Central memory CD8-positive, alpha-beta T cell (primary cell): ENCODE data around the gene PNPLA1.
A peak's percentile ranks its signal among the peaks of the same experiment; 100 is the strongest.

Experiments used
- ATAC-seq: fragments of 150-1000 bp; cut with Tn5 transposase; replicated peaks from 2 replicates; pipeline ENCODE4 v1.10.0; 2022; ENCODE audit warnings: mild to moderate bottlenecking, moderate FRiP score, moderate number of reproducible peaks; ENCODE audit not compliant: poor library complexity, severe bottlenecking; ENCODE audit errors: extremely low read depth
- DNase-seq, 2 donors: peaks; one replicate each; pipeline ENCODE4 v3.0.0; 2021; ENCODE audit warnings: low spot score in 2 of 2
- H3K27ac Mint-ChIP-seq: one replicate; pipeline ENCODE4 v1.8.0; 2022; ENCODE audit warnings: low read depth, mild to moderate bottlenecking, moderate library complexity, mixed read lengths
- H3K27me3 Mint-ChIP-seq: one replicate; pipeline ENCODE4 v1.8.0; 2022; ENCODE audit warnings: mixed read lengths
- H3K36me3 Mint-ChIP-seq: one replicate; pipeline ENCODE4 v1.8.0; 2022; ENCODE audit warnings: mild to moderate bottlenecking, moderate library complexity, mixed read lengths; ENCODE audit not compliant: insufficient read depth
- H3K4me1 Mint-ChIP-seq: one replicate; pipeline ENCODE4 v1.8.0; 2022; ENCODE audit warnings: mixed read lengths
- H3K4me3 Mint-ChIP-seq: one replicate; pipeline ENCODE4 v1.8.0; 2022; ENCODE audit warnings: mild to moderate bottlenecking, moderate library complexity, mixed read lengths
- H3K9me3 Mint-ChIP-seq: one replicate; pipeline ENCODE4 v1.8.0; 2022; ENCODE audit warnings: mixed read lengths

The PNPLA1 gene

DNA sequence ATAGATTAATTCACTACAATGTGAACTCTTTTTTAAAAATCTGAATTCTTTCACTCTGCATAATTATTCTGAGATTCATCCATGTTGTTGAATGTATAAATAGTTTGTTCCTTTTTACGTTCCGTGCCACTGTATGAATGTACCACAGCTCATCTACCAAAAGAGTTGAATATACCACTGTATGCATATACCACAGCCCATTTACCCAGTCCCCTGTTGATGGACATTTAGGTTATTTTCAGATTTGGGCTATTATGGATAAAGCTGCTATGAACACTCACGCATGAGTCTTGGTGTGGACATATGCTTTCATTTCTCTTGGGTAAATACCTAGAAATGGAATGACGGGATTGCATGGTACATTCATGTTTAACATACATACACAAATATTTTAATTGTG lies 28.2 kb downstream of the PNPLA1 start:
- Mint-ChIP-seq H3K9me3 (no peaks in the 10 kb centered on the region), H3K36me3 (peaks cover 4% of the 10 kb centered on the region), H3K27ac (no peak overlapping the region), H3K4me3 (no peak overlapping the region), H3K27me3 (peaks cover 43% of the 10 kb centered on the region), H3K4me1 (peaks cover 9% of the 10 kb centered on the region)
- ATAC-seq (no peak), DNase-seq (no peak)

DNA sequence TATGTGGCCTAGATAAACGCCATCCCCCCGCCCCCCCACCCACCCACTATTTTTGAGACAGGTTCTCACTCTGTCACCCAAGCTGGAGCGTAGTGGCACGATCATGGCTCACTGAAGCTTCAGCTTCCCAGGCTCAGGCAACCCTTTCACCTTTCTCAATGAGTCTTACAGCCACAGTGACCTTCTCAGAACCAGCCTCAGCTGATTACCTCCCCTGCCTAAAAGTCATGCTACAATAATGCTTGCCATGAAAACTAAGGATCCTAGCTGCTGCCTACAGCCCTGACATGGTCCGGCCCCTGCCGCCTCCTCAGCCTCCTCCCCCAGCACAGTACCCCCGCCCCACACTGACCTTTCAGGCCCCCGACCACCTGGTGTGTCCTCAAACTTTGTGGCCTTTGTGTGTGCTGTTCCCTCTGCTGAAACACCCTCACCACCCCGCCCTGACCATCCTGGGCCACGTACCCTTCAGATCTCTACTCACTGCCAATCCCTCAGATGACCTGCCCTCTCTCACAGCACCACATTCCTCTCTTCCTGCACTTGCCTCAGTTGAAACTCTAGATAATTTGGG lies 31.3 kb downstream of the PNPLA1 start:
- H3K36me3 Mint-ChIP-seq, result peaks cover 4% of the 10 kb centered on the region
- H3K4me3 Mint-ChIP-seq, result no peak overlapping the region
- DNase-seq, result no peak
- H3K27ac Mint-ChIP-seq, result no peak overlapping the region
- no peak for ATAC-seq
- H3K4me1 Mint-ChIP-seq, result peaks cover 9% of the 10 kb centered on the region
- H3K27me3 Mint-ChIP-seq, result peaks cover 43% of the 10 kb centered on the region
- no peaks in the 10 kb centered on the region for H3K9me3 Mint-ChIP-seq

DNA sequence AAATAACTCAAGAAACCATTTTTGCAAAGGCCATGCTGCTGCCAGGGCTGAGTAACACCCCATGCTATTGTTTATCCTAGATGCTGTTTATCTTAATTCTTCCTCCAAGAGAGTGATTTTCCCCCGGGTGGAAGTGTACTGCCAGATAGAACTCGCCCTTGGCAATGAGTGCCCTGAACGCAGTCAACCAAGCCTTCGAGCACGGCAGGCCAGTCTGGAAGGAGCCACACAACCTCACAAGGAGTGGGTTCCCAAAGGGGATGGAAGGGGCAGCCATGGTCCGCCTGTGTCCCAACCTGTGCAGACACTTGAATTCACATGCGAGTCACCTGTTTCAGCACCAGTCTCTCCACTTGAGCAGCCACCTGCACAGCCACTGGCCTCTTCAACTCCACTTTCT lies 31.9 kb downstream of the PNPLA1 start:
- DNase-seq (no peak), ATAC-seq (no peak)
- H3K4me1 Mint-ChIP-seq, result peaks cover 9% of the 10 kb centered on the region
- no peak overlapping the region for H3K27ac Mint-ChIP-seq
- H3K9me3 Mint-ChIP-seq, result no peaks in the 10 kb centered on the region
- H3K36me3 Mint-ChIP-seq, result peaks cover 4% of the 10 kb centered on the region
- H3K4me3 Mint-ChIP-seq, result no peak overlapping the region
- peaks cover 43% of the 10 kb centered on the region for H3K27me3 Mint-ChIP-seq

DNA sequence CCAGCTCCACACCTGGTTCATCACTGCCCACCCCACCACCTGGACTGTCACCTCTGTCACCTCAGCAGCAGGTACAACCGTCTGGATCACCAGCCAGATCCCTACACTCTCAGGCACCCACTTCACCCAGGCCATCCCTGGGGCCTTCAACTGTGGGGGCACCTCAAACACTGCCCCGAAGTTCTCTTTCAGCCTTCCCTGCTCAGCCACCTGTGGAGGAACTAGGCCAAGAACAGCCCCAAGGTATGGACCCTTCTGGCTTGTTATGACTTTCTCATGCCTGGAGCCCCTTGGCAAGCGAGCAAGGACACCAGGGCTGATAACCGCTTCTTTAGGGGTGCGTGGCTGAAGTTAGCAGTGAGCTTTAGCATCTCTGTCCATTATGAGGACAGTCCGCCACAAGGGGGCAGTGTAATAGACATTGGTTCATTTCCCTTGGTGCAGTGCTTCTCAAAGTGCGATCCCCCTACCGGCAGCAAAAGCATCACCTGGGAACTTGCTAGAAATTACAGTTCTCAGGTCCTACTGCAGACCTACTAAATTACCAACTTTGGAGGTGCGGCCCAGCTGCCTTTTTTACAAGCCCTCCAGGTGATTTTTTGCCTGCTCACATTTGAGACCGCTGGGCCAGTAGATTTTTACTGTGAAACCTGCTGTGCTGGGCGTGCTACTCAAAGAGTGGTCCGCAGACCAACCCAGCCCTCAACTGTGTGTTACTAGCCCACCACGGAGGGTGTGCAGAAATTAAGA lies 32.5 kb downstream of the PNPLA1 start:
- Mint-ChIP-seq H3K4me1 (peaks cover 9% of the 10 kb centered on the region), H3K9me3 (no peaks in the 10 kb centered on the region), H3K27ac (peak overlapping the region; percentile 32), H3K36me3 (peaks cover 4% of the 10 kb centered on the region), H3K4me3 (no peak overlapping the region), H3K27me3 (peaks cover 43% of the 10 kb centered on the region)
- DNase-seq (peak; percentile 87 to 92), ATAC-seq (peak; percentile 98)

DNA sequence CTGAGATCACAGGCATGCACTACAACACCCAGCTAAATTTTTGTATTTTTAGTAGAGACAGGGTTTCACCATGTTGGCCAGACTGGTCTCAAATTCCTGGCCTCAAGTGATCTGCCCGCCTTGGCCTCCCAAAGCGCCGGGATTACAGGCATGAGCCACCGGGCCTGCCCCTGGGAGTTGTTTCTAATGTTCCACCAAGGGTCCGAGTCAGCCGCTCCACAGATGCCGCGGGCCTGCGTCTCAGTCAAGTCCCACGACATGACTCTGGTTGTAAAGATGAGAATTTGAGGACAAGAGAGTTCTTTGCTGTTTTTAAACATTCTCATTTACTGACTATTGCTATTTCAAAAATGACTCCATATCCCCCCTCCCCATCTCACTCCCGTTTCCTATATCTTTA lies 36.0 kb downstream of the PNPLA1 start:
- Mint-ChIP-seq H3K4me3 (no peak overlapping the region), H3K36me3 (peaks cover 2% of the 10 kb centered on the region), H3K27me3 (peaks cover 43% of the 10 kb centered on the region), H3K27ac (no peak overlapping the region), H3K9me3 (no peaks in the 10 kb centered on the region), H3K4me1 (peaks cover 9% of the 10 kb centered on the region)
- ATAC-seq (no peak), DNase-seq (no peak)

DNA sequence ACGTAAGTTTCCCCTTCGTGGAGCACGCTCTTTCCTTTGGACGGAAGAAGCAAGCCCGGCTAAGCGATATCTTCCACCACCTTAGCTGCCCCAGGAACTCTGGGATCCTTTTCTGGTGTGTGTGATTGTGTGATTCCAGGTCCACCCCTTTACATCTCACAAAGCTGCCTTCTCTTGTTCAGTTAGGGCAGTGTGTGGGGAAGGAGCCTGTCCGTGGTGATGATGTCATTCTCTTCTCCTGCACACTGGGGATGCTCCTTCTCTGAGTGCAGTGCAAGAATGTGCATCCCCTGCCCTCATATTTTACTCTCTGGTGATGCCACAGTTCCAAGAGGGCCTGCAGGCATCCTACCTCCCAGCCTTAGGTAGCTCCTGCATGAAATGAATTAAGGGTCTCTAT lies 36.5 kb downstream of the PNPLA1 start:
- Mint-ChIP-seq H3K36me3 (peaks cover 2% of the 10 kb centered on the region), H3K4me1 (peaks cover 9% of the 10 kb centered on the region), H3K27ac (no peak overlapping the region), H3K27me3 (peaks cover 43% of the 10 kb centered on the region), H3K4me3 (no peak overlapping the region), H3K9me3 (no peaks in the 10 kb centered on the region)
- ATAC-seq (no peak), DNase-seq (no peak)

DNA sequence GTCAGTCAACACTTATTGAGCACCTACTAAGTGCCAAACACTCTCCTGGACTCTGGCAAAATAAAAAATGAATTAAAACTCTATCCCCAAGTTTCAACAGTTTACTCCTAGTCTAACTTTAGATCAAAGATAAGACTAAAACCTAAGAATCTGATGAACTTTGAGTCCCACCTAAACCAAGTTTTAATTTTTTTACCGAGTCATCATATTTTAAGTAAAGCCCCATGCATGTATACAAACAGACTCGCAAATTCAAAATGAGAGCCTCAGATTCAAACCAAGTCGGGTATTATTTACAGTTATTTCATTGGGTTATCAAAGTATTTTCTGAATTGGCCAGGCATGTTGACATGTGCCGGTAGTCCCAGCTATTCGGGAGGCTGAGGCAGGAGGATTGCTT lies 38.7 kb downstream of the PNPLA1 start:
- no peaks in the 10 kb centered on the region for H3K4me1 Mint-ChIP-seq
- H3K4me3 Mint-ChIP-seq, result no peak overlapping the region
- no peak for ATAC-seq
- H3K27ac Mint-ChIP-seq, result no peak overlapping the region
- H3K27me3 Mint-ChIP-seq, result peaks cover 37% of the 10 kb centered on the region
- DNase-seq, result no peak
- no peaks in the 10 kb centered on the region for H3K36me3 Mint-ChIP-seq
- H3K9me3 Mint-ChIP-seq, result no peaks in the 10 kb centered on the region

DNA sequence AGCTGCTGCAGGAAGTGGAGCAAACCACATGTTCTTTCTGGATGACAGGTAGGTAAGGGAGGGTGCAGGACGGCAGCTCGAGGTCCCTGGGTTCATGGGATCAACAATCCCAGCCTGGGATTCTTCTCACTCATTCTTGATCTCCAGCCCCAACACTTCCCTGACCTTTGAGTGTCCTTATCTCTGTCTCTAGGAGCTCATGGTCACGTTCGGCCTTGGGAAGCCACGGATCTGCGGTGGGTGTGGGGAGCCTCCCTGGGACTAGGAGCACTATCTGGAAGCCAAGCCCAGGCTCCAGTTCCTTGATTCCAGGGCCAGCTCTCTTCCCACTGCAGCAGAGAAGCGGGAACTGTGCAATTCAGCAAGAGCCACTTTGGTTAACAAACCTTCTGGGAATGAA lies 39.3 kb downstream of the PNPLA1 start:
- H3K9me3 Mint-ChIP-seq, result no peaks in the 10 kb centered on the region
- no peak overlapping the region for H3K27ac Mint-ChIP-seq
- no peak for ATAC-seq
- peaks cover 37% of the 10 kb centered on the region for H3K27me3 Mint-ChIP-seq
- H3K36me3 Mint-ChIP-seq, result no peaks in the 10 kb centered on the region
- no peaks in the 10 kb centered on the region for H3K4me1 Mint-ChIP-seq
- no peak overlapping the region for H3K4me3 Mint-ChIP-seq
- DNase-seq, result no peak

DNA sequence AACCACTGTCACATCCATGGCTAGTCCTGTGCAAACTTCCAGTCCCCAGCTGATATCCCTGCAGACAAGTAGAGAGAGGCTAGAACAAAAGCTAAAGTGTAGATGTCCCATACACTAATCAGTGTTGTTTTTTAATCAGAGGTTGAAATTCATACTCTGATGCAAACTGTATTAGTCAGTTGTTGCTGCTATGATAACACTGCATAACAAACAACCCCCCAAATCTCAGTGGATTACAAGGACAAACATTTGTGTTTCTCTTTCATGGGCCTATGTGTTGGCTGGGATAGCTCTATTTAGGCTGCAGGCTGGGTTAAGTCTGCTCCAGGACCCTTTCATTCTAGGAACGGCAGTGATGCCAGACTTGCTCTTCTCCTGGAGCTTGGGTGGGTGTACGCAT lies 40.0 kb downstream of the PNPLA1 start:
- DNase-seq (no peak), ATAC-seq (no peak)
- no peak overlapping the region for H3K4me3 Mint-ChIP-seq
- no peaks in the 10 kb centered on the region for H3K4me1 Mint-ChIP-seq
- H3K9me3 Mint-ChIP-seq, result no peaks in the 10 kb centered on the region
- H3K36me3 Mint-ChIP-seq, result no peaks in the 10 kb centered on the region
- H3K27me3 Mint-ChIP-seq, result peaks cover 37% of the 10 kb centered on the region
- H3K27ac Mint-ChIP-seq, result no peak overlapping the region

DNA sequence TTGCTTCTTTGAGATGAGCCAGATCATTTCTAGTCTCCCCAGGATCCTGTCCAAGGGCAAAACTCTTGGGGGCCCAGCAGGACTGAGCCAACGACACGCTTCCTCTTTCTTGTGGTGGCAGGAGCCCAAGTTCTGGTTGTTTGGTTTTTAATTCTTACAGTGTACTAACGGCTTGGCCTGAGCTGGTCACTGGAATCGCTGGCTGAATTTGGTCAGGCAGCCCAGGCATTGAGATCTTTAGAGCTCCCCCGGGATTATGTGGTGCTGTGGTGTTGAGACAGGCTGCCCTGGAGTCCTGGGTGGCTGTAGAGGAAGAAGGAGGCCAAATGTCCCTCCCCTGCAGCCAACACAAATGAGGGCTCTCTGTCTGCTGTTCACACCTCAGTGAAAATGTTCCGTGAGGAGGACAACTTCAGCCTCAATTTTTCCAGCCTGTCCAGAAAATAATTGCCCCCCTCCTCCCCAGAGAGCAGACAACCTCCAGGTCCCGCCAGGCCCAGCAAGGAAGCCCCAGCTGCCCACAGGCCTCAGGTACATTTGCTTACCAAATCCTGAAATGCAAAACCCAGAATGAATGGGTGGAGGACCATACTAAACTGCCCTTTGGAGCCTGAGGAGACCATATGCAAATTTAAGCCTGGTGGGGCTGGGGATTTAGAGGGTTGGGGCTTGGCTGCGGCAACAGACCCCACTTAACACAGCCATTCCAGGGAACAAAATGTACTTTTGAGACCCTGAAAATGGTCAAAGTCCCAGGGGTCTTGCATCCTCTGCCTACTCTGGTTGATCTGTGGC lies 43.2 kb downstream of the PNPLA1 start:
- ATAC-seq (no peak), DNase-seq (no peak)
- Mint-ChIP-seq H3K27me3 (peaks cover 50% of the 10 kb centered on the region), H3K36me3 (peaks cover 3% of the 10 kb centered on the region), H3K4me1 (no peaks in the 10 kb centered on the region), H3K4me3 (no peak overlapping the region), H3K9me3 (no peaks in the 10 kb centered on the region), H3K27ac (no peak overlapping the region)

DNA sequence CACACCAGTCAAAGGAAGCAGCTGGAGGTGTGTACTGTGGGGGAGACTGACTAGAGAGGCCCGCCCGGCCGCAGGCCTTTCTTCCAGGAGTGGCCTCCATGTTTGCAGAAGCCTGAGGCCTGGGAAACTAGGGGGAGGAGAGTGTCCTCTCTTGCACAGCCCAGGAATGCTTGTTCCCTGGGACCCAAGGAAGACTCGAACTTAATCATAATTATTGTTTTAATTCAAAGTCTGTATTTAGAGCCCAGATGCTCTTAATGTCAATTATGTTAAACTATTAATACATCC lies 43.7 kb downstream of the PNPLA1 start:
- peaks cover 3% of the 10 kb centered on the region for H3K36me3 Mint-ChIP-seq
- no peak for DNase-seq
- H3K9me3 Mint-ChIP-seq, result no peaks in the 10 kb centered on the region
- H3K27me3 Mint-ChIP-seq, result peaks cover 49% of the 10 kb centered on the region
- ATAC-seq, result no peak
- no peak overlapping the region for H3K4me3 Mint-ChIP-seq
- H3K27ac Mint-ChIP-seq, result no peak overlapping the region
- H3K4me1 Mint-ChIP-seq, result no peaks in the 10 kb centered on the region

DNA sequence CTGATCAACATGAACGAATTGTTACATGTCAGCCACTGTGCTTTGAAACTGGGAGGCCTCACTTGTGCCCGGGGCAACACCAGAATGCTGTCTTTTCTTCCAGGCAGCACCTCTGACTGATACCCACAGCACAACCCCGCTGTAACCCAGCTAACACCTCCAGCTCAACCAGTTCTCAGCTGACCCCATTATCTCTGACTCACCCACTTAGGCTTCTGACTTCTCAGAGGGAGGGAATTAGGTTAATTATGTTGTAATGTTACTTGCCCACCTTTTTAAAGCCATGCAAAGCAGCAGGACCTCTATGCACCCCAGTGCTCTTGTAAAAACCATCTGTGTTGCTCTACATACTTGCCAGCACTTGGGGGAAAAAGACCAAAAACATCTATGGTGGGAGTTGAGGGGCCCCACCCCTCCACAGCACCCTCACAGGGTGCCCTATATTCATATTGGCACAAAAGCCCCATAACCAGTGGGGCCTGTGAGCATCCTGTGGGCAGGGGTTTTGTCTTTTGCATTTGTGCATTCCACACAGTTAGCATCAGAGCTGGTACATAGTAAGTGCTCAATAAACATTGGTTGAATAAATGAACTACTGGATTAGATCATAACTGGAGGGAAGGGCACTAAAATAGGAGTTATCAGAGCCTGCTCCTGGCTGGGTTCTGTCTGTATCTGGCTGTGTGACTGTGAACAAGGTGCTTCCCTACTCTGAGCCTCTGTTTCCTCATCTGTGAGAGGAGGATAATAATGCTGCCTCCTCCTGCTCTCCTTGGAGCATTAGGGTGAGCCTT lies 44.6 kb downstream of the PNPLA1 start:
- DNase-seq, result no peak
- H3K27me3 Mint-ChIP-seq, result peaks cover 40% of the 10 kb centered on the region
- H3K9me3 Mint-ChIP-seq, result no peaks in the 10 kb centered on the region
- no peak overlapping the region for H3K27ac Mint-ChIP-seq
- H3K4me1 Mint-ChIP-seq, result no peaks in the 10 kb centered on the region
- H3K36me3 Mint-ChIP-seq, result peaks cover 3% of the 10 kb centered on the region
- H3K4me3 Mint-ChIP-seq, result no peak overlapping the region
- no peak for ATAC-seq
